HepG2 (cell line): ENCODE results near the gene PIEZO2. TPM values are rescaled to one million over a fixed set of nuclear protein-coding genes. Genes with fewer than 3 reads are reported as not detected.

Experiments used
- ATAC-seq: fragments of 200-7000 bp; cut with Tn5 transposase; 3 replicates; pipeline ENCODE4 v1.9.1; 2020; ENCODE audit warnings: mild to moderate bottlenecking, moderate library complexity
- BruUV-seq: library from RNA; stranded (reverse); fragments of 400-500 nt; replicated peaks from 2 replicates; lab custom pipeline; 2021; lab: Mats Ljungman, UMichigan
- CTCF ChIA-PET: fragments of 300-600 bp; formaldehyde crosslinking; extraction: SDS; loops from one replicate; lab custom pipeline; 2021; ENCODE audit warnings: low total read pairs, inconsistent platforms, low intra/inter-chr PET ratio; lab: Yijun Ruan, JAX
- POLR2A ChIA-PET: fragments of 350-600 bp; sonication (Branson Sonifier 250); formaldehyde crosslinking; loops from one replicate; lab custom pipeline; 2020; ENCODE audit warnings: antibody characterized with exemption, inconsistent platforms; lab: Yijun Ruan, JAX
- DNase-seq: peaks from one replicate; pipeline ENCODE4 v3.0.0-alpha.2; 2015; ENCODE audit warnings: low spot score
- FAIRE-seq: peaks from 3 replicates; lab custom pipeline; 2011; peaks lifted over from hg19 to GRCh38; lab: Jason Lieb, UNC
- H2AFZ ChIP-seq: one replicate; pipeline ENCODE4 v1.6.1; 2011; ENCODE audit warnings: low read length, inconsistent platforms
- H3K27ac ChIP-seq: fragments of 300-600 bp; 3 replicates; pipeline ENCODE4 v1.8.0; 2011; ENCODE audit warnings: mixed run types, mild to moderate bottlenecking, mixed read lengths, low read length, inconsistent platforms; ENCODE audit not compliant: insufficient read depth; ENCODE audit errors: extremely low read length
- H3K27me3 ChIP-seq, 2 experiments: fragments of 200-600 bp in 1 of 2; 2 replicates in 1 of 2; 3 replicates in 1 of 2; pipeline versions ENCODE4 v1.6.0 to v1.8.0; 2011; ENCODE audit warnings: low read length in 2 of 2, mild to moderate bottlenecking in 2 of 2, moderate library complexity in 2 of 2, inconsistent platforms in 1 of 2; ENCODE audit not compliant: insufficient read depth in 2 of 2, control insufficient read depth in 1 of 2
- H3K36me3 ChIP-seq, 2 experiments: fragments of 200-600 bp in 1 of 2; replicated peaks in 1 of 2; 2 replicates in 1 of 2; 3 replicates in 1 of 2; pipeline versions ENCODE4 v1.5.1 to v1.8.0; 2011; ENCODE audit warnings: low read length in 2 of 2, inconsistent platforms in 1 of 2; ENCODE audit not compliant: insufficient read depth in 2 of 2, control insufficient read depth in 1 of 2
- H3K4me1 ChIP-seq: 2 replicates; pipeline ENCODE4 v1.5.1; 2012; ENCODE audit warnings: low read length, inconsistent platforms; ENCODE audit not compliant: insufficient read depth
- H3K4me2 ChIP-seq: 2 replicates; pipeline ENCODE4 v1.6.0; 2011; ENCODE audit warnings: low read depth, low read length, inconsistent platforms
- H3K4me3 ChIP-seq, 3 experiments: fragments of 200-600 bp in 1 of 3; sonication (generic), shearing (Covaris generic) in 1 of 3; replicated peaks in 1 of 3; 2 replicates each; pipeline ENCODE4 v1.5.1; 2011 to 2016; ENCODE audit warnings: low read length in 3 of 3, inconsistent platforms in 2 of 3, low read depth in 2 of 3, mild to moderate bottlenecking in 2 of 3, control low read depth in 1 of 3, mixed read lengths in 1 of 3; ENCODE audit not compliant: insufficient read depth in 1 of 3
- H3K79me2 ChIP-seq: one replicate; pipeline ENCODE4 v1.6.1; 2011; ENCODE audit warnings: low read length, inconsistent platforms; ENCODE audit not compliant: insufficient read depth
- H3K9ac ChIP-seq: 2 replicates; pipeline ENCODE4 v1.6.0; 2011; ENCODE audit warnings: mild to moderate bottlenecking, low read depth, low read length, inconsistent platforms; ENCODE audit not compliant: insufficient read depth
- H3K9me3 ChIP-seq: 2 replicates; pipeline ENCODE4 v1.5.1; 2012; ENCODE audit warnings: mild to moderate bottlenecking, low read length
- H4K20me1 ChIP-seq: 2 replicates; pipeline ENCODE4 v1.6.0; 2011; ENCODE audit warnings: inconsistent platforms, mild to moderate bottlenecking, low read length, moderate library complexity; ENCODE audit not compliant: insufficient read depth
- HMG20B ChIP-seq: conservative IDR thresholded peaks from 2 replicates; pipeline ENCODE4 v1.6.1; 2016; ENCODE audit warnings: missing genetic modification reagents, missing compliant biosample characterization
- HNRNPK ChIP-seq: fragments of 200-400 bp; formaldehyde crosslinking; IDR thresholded peaks from 2 replicates; pipeline ENCODE4 v1.6.1; 2018; ENCODE audit warnings: low read length, low read depth, moderate library complexity, mild to moderate bottlenecking; ENCODE audit not compliant: poor library complexity, severe bottlenecking
- IKZF1 ChIP-seq: fragments of 450-650 bp; IDR thresholded peaks from 2 replicates; pipeline ENCODE4 v1.7.1; 2016
- MIXL1 ChIP-seq: IDR thresholded peaks from 2 replicates; pipeline ENCODE4 v1.6.1; 2016
- RAD21 ChIP-seq: fragments of 450-650 bp; formaldehyde crosslinking; IDR thresholded peaks from 2 replicates; pipeline ENCODE4 v1.5.0; 2020; ENCODE audit warnings: mild to moderate bottlenecking
- SMC3 ChIP-seq: IDR thresholded peaks from 2 replicates; pipeline ENCODE4 v1.6.1; 2011; ENCODE audit warnings: low read length, improper control_type of control experiment
- STAG1 ChIP-seq: sonication (generic); formaldehyde crosslinking; IDR thresholded peaks from 2 replicates; pipeline ENCODE4 v1.4.0; 2020; ENCODE audit warnings: missing genetic modification reagents
- ZNF816 ChIP-seq: sonication (generic); formaldehyde crosslinking; IDR thresholded peaks from 2 replicates; pipeline ENCODE4 v1.8.0; 2022; ENCODE audit warnings: missing genetic modification reagents, mild to moderate bottlenecking, borderline replicate concordance
- ZNF891 ChIP-seq: sonication (generic); formaldehyde crosslinking; IDR thresholded peaks from 2 replicates; pipeline ENCODE4 v1.5.0; 2020; ENCODE audit warnings: mild to moderate bottlenecking, missing genetic modification reagents
- whole genome bisulfite sequencing: methylation state at CpG from one replicate; pipeline ENCODE4 v1.1.6; 2017; ENCODE audit warnings: low lambda C conversion rate; 5-methylcytosine and 5-hydroxymethylcytosine counted together
- in situ Hi-C: cut with HindIII; loops from 2 replicates; pipeline ENCODE4 v1.10.0; 2017; ENCODE audit warnings: low pct_unique_long_range_greater_than_20kb; ENCODE audit not compliant: extremely low pct_ligation_motif_present
- intact Hi-C: fragments of 100-400 bp; cut with micrococcal nuclease; formaldehyde crosslinking; loops from one replicate; pipeline ENCODE4 v1.10.0; 2022; ENCODE audit not compliant: unreplicated experiment
- polyA plus RNA-seq, 8 experiments: library from polyadenylated mRNA; depleted of rRNA in 3 of 8; stranded (reverse) in 7 of 8; unstranded in 1 of 8; fragments of >200 nt; fragmentation: Illumina TruSeq in 4 of 8; extraction: Trizol in 4 of 8; gene quantifications; 2 replicates each; pipeline versions ENCODE4 v1.2.1 to v1.2.3, GENCODE V29; 2011 to 2016; ENCODE audit warnings: low read depth in 4 of 8, missing spikeins in 1 of 8, mixed read lengths in 1 of 8; ENCODE audit not compliant: insufficient read depth in 1 of 8
- total RNA-seq, 5 experiments: library from RNA; depleted of rRNA; stranded (reverse); fragments of >200 nt; fragmentation: Illumina TruSeq; extraction: Trizol; gene quantifications; 2 replicates each; pipeline ENCODE4 v1.2.3, GENCODE V29; 2016; ENCODE audit warnings: low read depth in 1 of 5
- TF ChIP-seq, protein P1 (sequence below): sonication (generic); formaldehyde crosslinking; IDR thresholded peaks from 2 replicates; pipeline ENCODE4 v1.5.0; 2020; ENCODE audit warnings: mild to moderate bottlenecking, missing genetic modification reagents, moderate library complexity
- TF ChIP-seq, protein P2 (sequence below): IDR thresholded peaks from 2 replicates; pipeline ENCODE4 v1.4.0; 2020; ENCODE audit warnings: mild to moderate bottlenecking, missing genetic modification reagents

Gene PIEZO2
- total and polyA plus RNA-seq, 2 of the 13 experiments (the other 11 are each of a cell fraction or from before 2014, with no cell fraction given), result 15.2 to 27.2 TPM

- 7% methylated on average over 2 of the region's 2 CpGs for WGBS
Measured at GRCh38 chr18:11154368-11154989, 5.1 kb upstream of the PIEZO2 start.

More at GRCh38 chr18:11154368-11154989, 5.1 kb upstream of the PIEZO2 start:
- Histone ChIP-seq H3K4me2 (no peak overlapping the region), H2AFZ (no peak overlapping the region), H3K79me2 (no peaks in the 10 kb centered on the region), H3K4me3 (no peak overlapping the region), H4K20me1 (no peaks in the 10 kb centered on the region), H3K4me1 (peaks cover 31% of the 10 kb centered on the region), H3K27me3 (no peaks in the 10 kb centered on the region), H3K36me3 (no peaks in the 10 kb centered on the region), H3K9ac (no peak overlapping the region), H3K9me3 (no peaks in the 10 kb centered on the region), H3K27ac (no peak overlapping the region)
- ATAC-seq (no peak), DNase-seq (peak; percentile 67), FAIRE-seq (peak; percentile 39)
- intact Hi-C loops (loop anchor here (1.0 to 2.0 kb wide), 3 partner anchors 114 to 367 kb away; no protein-coding TSS in a partner anchor), in situ Hi-C loops (loop anchor here (5.0 to 10.0 kb wide), 3 partner anchors 302 to 592 kb away; no protein-coding TSS in a partner anchor)
- no TSS peak for BruUV-seq
- CTCF ChIA-PET, result interaction anchor here (1.3 to 2.9 kb wide), 5 partner anchors 114 to 594 kb away, joined by 3 to 34 read pairs (median 10); no protein-coding TSS in a partner anchor
- POLR2A ChIA-PET, result interaction anchor here (1.2 kb wide), 1 partner anchor 149 kb away, joined by 3 read pairs; no protein-coding TSS in a partner anchor
- no peak for TF ChIP-seq IKZF1
- TF ChIP-seq, protein P1, sequence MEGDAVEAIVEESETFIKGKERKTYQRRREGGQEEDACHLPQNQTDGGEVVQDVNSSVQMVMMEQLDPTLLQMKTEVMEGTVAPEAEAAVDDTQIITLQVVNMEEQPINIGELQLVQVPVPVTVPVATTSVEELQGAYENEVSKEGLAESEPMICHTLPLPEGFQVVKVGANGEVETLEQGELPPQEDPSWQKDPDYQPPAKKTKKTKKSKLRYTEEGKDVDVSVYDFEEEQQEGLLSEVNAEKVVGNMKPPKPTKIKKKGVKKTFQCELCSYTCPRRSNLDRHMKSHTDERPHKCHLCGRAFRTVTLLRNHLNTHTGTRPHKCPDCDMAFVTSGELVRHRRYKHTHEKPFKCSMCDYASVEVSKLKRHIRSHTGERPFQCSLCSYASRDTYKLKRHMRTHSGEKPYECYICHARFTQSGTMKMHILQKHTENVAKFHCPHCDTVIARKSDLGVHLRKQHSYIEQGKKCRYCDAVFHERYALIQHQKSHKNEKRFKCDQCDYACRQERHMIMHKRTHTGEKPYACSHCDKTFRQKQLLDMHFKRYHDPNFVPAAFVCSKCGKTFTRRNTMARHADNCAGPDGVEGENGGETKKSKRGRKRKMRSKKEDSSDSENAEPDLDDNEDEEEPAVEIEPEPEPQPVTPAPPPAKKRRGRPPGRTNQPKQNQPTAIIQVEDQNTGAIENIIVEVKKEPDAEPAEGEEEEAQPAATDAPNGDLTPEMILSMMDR (CRISPR knock-in tag), result peak; percentile 81
- TF ChIP-seq HNRNPK, result no peak
- no peak for TF ChIP-seq HMG20B
- TF ChIP-seq RAD21, result peak; percentile 81
- peak; percentile 33; the same call in 1 of the 2 replicates for TF ChIP-seq MIXL1 (CRISPR knock-in tag)
- TF ChIP-seq ZNF891 (CRISPR knock-in tag), result no peak
- TF ChIP-seq, protein P2, sequence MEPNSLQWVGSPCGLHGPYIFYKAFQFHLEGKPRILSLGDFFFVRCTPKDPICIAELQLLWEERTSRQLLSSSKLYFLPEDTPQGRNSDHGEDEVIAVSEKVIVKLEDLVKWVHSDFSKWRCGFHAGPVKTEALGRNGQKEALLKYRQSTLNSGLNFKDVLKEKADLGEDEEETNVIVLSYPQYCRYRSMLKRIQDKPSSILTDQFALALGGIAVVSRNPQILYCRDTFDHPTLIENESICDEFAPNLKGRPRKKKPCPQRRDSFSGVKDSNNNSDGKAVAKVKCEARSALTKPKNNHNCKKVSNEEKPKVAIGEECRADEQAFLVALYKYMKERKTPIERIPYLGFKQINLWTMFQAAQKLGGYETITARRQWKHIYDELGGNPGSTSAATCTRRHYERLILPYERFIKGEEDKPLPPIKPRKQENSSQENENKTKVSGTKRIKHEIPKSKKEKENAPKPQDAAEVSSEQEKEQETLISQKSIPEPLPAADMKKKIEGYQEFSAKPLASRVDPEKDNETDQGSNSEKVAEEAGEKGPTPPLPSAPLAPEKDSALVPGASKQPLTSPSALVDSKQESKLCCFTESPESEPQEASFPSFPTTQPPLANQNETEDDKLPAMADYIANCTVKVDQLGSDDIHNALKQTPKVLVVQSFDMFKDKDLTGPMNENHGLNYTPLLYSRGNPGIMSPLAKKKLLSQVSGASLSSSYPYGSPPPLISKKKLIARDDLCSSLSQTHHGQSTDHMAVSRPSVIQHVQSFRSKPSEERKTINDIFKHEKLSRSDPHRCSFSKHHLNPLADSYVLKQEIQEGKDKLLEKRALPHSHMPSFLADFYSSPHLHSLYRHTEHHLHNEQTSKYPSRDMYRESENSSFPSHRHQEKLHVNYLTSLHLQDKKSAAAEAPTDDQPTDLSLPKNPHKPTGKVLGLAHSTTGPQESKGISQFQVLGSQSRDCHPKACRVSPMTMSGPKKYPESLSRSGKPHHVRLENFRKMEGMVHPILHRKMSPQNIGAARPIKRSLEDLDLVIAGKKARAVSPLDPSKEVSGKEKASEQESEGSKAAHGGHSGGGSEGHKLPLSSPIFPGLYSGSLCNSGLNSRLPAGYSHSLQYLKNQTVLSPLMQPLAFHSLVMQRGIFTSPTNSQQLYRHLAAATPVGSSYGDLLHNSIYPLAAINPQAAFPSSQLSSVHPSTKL, result 0 out of 2 replicates have a peak, but pooled peaks have one; percentile 12
- peak; percentile 90 for TF ChIP-seq STAG1 (CRISPR knock-in tag)
- TF ChIP-seq SMC3, result peak; percentile 75
- no peak for TF ChIP-seq ZNF816 (CRISPR knock-in tag)
